Middle frontal gyrus (tissue), 1 donor: ENCODE measurements around the gene MAEL.
"Not testable (repeated sequence)": the region's sequence is repeated elsewhere in the genome, so short reads cannot be mapped to it uniquely, and the experiment has no call there.

Source experiments
- DNase-seq: peaks from one replicate; pipeline ENCODE4 v3.0.0-alpha.2; 2015; ENCODE audit warnings: low spot score; ENCODE audit errors: extremely low spot score

MAEL gene

GRCh38 chr1:166977951-166978350, 11.1 kb upstream of the MAEL start:
- no peak for DNase-seq

GRCh38 chr1:166978821-166979220, 10.3 kb upstream of the MAEL start:
- no peak for DNase-seq

GRCh38 chr1:166980383-166980782, 8.7 kb upstream of the MAEL start:
- DNase-seq: no peak

GRCh38 chr1:166980818-166981217, 8.3 kb upstream of the MAEL start:
- DNase-seq: no peak

GRCh38 chr1:166981589-166981988, 7.5 kb upstream of the MAEL start:
- no peak for DNase-seq

GRCh38 chr1:166999075-166999474, 10.0 kb downstream of the MAEL start:
- DNase-seq: no peak

GRCh38 chr1:166999500-167000055, 10.5 kb downstream of the MAEL start:
- DNase-seq: no peak

- no peak for DNase-seq
Measured at GRCh38 chr1:167000546-167000945, 11.5 kb downstream of the MAEL start.

GRCh38 chr1:167002354-167002753, 13.3 kb downstream of the MAEL start:
- no peak for DNase-seq

DNA sequence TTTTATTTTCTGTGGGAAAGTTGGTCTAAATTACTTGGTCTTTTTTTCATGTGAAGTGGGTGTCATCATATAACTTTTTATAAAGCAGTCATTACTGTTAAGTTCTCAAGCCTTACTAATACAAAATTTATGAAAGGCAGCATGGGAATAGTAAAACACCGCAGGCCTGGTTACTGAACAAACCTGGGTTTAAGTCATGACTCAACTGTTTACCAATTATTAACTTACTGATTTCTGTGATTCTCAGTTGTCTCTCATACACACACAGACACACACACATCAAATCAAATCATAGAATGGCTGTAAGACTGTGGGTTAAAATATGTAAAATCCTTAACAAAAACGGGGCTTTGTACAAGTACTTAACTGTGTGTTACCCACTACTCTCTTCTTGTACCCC, 14.6 kb downstream of the MAEL start:
- no peak for DNase-seq

DNA sequence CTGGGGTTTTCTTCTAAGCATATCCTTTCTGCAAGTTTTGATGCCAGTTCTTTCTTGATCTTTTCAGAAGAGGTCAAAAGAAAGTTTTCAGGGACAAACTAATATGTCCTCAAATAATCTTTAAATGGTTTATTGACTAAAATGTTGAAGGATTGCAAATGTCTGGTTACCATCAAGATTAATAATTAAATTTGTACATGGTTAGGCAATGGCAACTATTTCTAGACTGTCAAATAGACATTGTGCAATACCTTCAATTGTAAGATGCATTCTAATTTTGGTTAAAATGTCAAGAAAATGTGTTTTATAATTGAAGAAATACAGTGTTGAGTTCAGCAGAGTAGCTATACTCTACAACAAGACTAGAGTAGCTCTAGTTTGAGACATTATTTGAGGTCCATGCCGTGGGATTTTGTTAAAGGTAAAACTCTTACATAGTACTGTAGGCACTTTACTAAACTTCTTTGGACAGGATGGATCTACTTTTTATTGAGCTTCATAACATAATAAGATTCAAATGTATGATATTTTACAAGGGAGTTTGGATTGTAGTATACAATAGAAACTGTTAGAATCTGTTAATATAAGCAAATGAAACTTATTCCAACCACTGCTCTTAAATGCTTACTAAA, 22.6 kb downstream of the MAEL start:
- DNase-seq: no peak

GRCh38 chr1:167012570-167012969, 23.5 kb downstream of the MAEL start:
- no peak for DNase-seq

DNA sequence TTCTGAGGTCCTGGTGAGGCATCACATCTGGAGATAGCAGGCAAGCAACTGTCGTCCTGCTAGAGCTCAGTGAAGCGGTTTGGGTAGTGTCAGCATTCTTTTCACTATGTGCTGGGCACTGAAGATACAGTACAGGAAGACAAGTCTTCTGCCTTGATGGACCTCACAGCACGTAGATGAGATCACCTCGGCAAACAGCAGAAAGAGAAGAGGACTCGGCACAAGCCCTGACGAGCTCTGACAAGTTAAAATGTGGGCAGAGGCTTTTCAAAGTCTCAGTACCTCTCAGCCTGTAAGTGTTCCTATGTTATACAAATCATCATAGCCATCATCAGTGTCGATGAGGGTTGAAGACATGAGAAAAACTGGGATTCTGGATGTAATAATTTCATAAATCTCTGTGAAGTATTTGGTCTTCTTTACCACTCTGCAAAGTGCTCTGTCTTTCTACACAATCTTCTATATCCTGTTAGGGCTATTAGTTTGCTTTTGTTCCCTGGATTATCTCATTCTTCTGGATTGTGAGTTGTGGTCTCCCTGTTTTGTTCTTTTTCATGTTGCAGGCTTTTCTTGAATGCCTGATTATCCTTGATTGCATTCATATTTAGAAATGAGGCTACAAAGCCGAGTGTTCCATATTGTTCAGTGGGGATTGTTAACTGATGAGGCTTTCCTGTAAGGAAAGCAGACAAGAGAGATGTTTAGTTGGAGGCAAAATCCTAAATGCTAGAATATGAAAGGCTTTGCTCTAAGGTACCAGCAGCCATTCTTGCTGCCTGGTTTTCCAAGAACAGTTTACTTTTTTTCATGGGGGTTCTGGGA, 24.2 kb downstream of the MAEL start:
- DNase-seq: no peak

GRCh38 chr1:167016100-167016750, 27.1 kb downstream of the MAEL start:
- DNase-seq: no peak

- no peak for DNase-seq
Measured at GRCh38 chr1:167022384-167022783, 33.3 kb downstream of the MAEL start.

- DNase-seq: not testable (repeated sequence)
Measured at GRCh38 chr1:167029553-167029952, 40.5 kb downstream of the MAEL start.

GRCh38 chr1:167033646-167034045, 44.6 kb downstream of the MAEL start:
- no peak for DNase-seq

DNA sequence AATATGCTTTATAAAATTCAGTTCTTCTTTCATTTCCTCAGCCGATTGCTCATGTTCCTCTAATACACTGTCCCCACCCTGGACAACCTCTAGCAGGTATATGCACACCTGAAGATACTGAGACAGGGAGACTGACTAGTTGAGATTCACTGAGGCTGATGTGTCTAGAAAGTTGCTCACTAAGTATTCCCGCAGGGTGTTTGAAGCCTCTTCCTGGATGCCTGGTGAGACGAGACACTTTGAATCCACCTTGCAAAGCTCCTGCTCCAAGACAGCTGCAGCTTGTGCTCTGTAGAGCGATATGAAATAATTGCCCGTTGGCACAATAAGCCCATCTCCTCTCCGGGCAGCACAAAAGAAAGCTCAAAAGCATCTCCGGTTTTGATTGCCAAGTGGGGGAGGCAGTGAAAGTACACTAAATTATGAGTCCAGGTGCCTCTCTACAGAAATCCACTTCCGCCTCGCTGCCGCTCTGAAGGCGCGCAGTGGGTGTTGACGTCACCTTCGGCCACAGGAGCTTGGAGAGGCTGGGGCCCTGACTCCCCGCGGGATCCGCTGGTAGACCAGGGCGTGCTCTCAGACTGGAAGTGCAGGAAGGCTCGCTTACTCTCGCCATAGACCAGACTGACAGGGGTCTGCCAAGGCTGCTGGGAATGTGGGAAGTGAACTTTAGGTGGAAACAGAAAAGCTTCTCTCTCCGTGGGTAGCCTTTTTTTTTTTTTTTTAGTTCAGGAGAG, 54.8 kb downstream of the MAEL start:
- DNase-seq: peak; percentile 6

DNA sequence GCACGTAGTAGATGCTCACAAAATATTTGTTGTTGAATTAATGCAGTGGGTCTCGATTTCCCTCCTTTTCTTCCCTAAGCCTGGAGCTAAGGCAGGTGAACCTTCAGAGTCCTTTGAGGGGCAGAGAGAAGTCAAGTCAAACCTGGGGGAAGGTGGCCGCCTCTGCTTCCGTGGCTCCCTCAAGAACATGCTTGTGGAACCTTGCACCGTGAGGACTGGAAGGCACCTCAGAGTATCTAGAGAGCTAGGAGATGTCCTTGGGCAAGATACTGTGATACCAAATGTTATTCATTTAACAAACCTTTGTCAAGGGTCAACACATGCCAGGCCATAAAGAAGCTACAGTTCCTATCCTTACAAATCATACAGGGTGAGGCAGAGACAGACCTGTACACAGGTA, 62.8 kb downstream of the MAEL start:
- DNase-seq: no peak

DNA sequence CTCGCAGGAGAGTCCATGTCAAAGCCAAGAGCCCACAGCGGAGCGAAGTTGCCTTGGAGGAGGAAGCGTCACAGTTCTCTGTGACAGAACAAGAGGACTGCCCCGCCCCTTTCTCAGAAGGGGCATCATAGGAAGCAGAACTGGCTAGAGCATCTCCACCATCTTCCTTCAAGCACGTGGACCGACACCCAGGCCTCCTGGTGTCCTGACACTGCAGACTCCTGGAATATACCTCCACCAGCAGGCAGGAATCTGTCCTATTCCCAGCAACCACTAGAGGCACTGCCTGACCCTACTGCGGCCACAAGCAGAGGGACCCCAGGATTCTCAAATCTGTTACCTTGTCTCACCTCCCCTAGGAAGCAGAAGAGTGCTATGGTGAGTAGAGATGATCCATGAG, 63.3 kb downstream of the MAEL start:
- DNase-seq: no peak

DNA sequence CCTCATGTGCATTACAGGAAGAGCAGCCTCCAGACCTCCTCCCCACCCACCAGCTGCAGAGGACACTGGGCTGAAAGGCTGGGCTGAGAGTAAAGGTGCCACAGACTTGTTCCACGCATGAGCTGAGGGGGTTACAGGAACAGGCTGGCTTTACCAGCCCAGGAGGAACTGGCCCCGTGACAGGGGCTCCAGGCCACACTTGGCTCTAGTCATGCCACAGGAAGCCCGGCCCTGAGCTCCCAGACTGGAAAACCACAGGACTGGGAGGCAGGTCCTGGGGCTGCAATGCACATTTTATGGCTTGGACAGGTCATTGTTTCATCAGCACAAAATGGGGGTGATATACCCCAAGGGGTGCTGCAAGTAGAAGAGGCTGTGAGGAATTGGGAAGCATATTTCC, 65.5 kb downstream of the MAEL start:
- DNase-seq: no peak
